C4-2B (cell line): ENCODE measurements around the gene PRAMEF10.
"Not testable (repeated sequence)": the region's sequence is repeated elsewhere in the genome, so short reads cannot be mapped to it uniquely, and the experiment has no call there.

Experiments
- CTCF ChIP-seq: fragments of 450-650 bp; conservative IDR thresholded peaks from 2 replicates; pipeline ENCODE4 v1.5.1; 2017; ENCODE audit warnings: mild to moderate bottlenecking
- ZFX ChIP-seq: fragments of 450-650 bp; IDR thresholded peaks from 2 replicates; pipeline ENCODE4 v1.6.1; 2017

- TF ChIP-seq CTCF, ZFX: not testable (repeated sequence)
These were observed at the start of gene PRAMEF10 for GRCh38 chr1:12898170-12898569.
